ENCODE data around the gene INPP5E.

DNA sequence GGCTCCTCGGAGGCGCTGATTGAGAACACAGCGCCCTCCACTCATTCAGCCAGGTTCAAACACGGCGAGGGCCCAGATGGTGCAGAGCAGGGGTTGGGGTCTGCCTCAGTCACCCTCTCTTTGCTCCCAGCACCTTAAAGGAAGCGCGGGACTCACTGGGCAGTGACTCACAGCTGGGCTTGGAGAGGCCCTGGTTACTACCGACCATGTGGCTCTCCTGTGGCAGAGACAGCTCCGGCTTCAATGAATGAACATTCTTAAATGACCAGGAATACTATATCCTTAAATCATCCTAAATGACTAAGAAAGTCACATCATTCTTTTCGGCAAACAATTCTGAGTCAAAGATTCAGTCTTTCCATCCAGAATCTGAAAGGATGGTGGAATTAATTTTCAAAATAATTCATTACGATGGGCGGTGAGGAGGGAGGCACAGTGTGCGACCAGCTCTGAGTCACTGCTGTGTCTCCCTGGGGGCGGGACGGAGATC lies 1.6 kb upstream of the INPP5E start:
- TF ChIP-seq, protein P1, sequence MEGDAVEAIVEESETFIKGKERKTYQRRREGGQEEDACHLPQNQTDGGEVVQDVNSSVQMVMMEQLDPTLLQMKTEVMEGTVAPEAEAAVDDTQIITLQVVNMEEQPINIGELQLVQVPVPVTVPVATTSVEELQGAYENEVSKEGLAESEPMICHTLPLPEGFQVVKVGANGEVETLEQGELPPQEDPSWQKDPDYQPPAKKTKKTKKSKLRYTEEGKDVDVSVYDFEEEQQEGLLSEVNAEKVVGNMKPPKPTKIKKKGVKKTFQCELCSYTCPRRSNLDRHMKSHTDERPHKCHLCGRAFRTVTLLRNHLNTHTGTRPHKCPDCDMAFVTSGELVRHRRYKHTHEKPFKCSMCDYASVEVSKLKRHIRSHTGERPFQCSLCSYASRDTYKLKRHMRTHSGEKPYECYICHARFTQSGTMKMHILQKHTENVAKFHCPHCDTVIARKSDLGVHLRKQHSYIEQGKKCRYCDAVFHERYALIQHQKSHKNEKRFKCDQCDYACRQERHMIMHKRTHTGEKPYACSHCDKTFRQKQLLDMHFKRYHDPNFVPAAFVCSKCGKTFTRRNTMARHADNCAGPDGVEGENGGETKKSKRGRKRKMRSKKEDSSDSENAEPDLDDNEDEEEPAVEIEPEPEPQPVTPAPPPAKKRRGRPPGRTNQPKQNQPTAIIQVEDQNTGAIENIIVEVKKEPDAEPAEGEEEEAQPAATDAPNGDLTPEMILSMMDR (conservative IDR thresholded peaks at IDR 0.05) = no peak
- TF ChIP-seq EZH2 (IDR thresholded peaks at IDR 0.05; ENCODE audit: low read depth) = no peak

All from PC-9 (cell line).